A549 (cell line): ENCODE results near the gene INSYN2B. TPM values are rescaled to one million over a fixed set of nuclear protein-coding genes. Genes with fewer than 3 reads are reported as not detected.

Experiments used
- ATAC-seq, 2 experiments: fragments of 200-7000 bp in 1 of 2; fragments of >200 bp in 1 of 2; cut with Nextera tagmentation in 1 of 2; cut with Tn5 transposase in 1 of 2; 3 replicates each; pipeline versions ENCODE4 v1.8.0 to v1.9.1; 2018 to 2020; ENCODE audit warnings: mild to moderate bottlenecking in 1 of 2, moderate library complexity in 1 of 2
- CTCF ChIA-PET: fragments of 300-600 bp; sonication (Branson Sonifier 250); formaldehyde crosslinking; extraction: SDS; loops from one replicate; lab custom pipeline; 2021; ENCODE audit warnings: antibody characterized with exemption, inconsistent platforms; lab: Yijun Ruan, JAX
- POLR2A ChIA-PET: fragments of 350-600 bp; formaldehyde crosslinking; extraction: SDS; loops from one replicate; lab custom pipeline; 2021; ENCODE audit warnings: antibody characterized with exemption, inconsistent platforms; lab: Yijun Ruan, JAX
- DNase-seq, 2 experiments: peaks; one replicate each; pipeline versions ENCODE4 v3.0.0 to v3.0.0-alpha.2; 2011 to 2016; ENCODE audit warnings: low read depth in 1 of 2, low spot score in 1 of 2
- FAIRE-seq: peaks from 2 replicates; lab custom pipeline; 2011; peaks lifted over from hg19 to GRCh38; lab: Jason Lieb, UNC
- H3K27ac ChIP-seq, 2 experiments: fragments of >200 bp; sonication (Bioruptor Twin); formaldehyde crosslinking; 3 replicates each; pipeline ENCODE4 v1.5.1; 2016 to 2017
- H3K4me1 ChIP-seq: fragments of >200 bp; sonication (Bioruptor Twin); formaldehyde crosslinking; 3 replicates; pipeline ENCODE4 v1.6.1; 2016
- H3K4me2 ChIP-seq: fragments of >200 bp; sonication (Bioruptor Twin); formaldehyde crosslinking; 3 replicates; pipeline ENCODE4 v1.6.1; 2016
- H3K4me3 ChIP-seq: fragments of >200 bp; sonication (Bioruptor Twin); formaldehyde crosslinking; 3 replicates; pipeline ENCODE4 v1.5.1; 2016
- H3K9me3 ChIP-seq: fragments of >200 bp; sonication (Bioruptor Twin); formaldehyde crosslinking; 3 replicates; pipeline ENCODE4 v1.6.1; 2016
- BHLHE40 ChIP-seq: IDR thresholded peaks from 2 replicates; pipeline ENCODE4 v1.6.1; 2012; ENCODE audit warnings: low read depth, low read length, inconsistent platforms
- CBX2 ChIP-seq: fragments of 200-600 bp; sonication (generic); IDR thresholded peaks from 2 replicates; pipeline ENCODE4 v1.6.1; 2016; ENCODE audit warnings: low read depth, mild to moderate bottlenecking, borderline replicate concordance
- CBX8 ChIP-seq: fragments of 200-600 bp; sonication (generic); IDR thresholded peaks from 2 replicates; pipeline ENCODE4 v1.6.1; 2016
- CHD2 ChIP-seq: fragments of 150-350 bp; IDR thresholded peaks from 2 replicates; pipeline ENCODE4 v1.6.1; 2014; ENCODE audit warnings: low read length; ENCODE audit not compliant: partially characterized antibody
- EHMT2 ChIP-seq: fragments of 200-600 bp; sonication (generic); IDR thresholded peaks from 2 replicates; pipeline ENCODE4 v1.6.1; 2016; ENCODE audit warnings: antibody characterized with exemption, low read depth, mild to moderate bottlenecking, moderate library complexity
- JUN ChIP-seq, 2 experiments: fragments of >200 bp; sonication (Bioruptor Twin); formaldehyde crosslinking; IDR thresholded peaks; 2 replicates in 1 of 2; 3 replicates in 1 of 2; pipeline ENCODE4 v1.6.1; 2016 to 2017
- JUNB ChIP-seq: fragments of >200 bp; sonication (Bioruptor Twin); formaldehyde crosslinking; IDR thresholded peaks from 2 replicates; pipeline ENCODE4 v1.6.1; 2016
- KDM1A ChIP-seq: fragments of 200-600 bp; sonication (generic); IDR thresholded peaks from 2 replicates; pipeline ENCODE4 v1.6.1; 2016; ENCODE audit warnings: low read depth, mild to moderate bottlenecking
- KDM5A ChIP-seq: fragments of 200-600 bp; sonication (generic); IDR thresholded peaks from 2 replicates; pipeline ENCODE4 v1.6.1; 2016; ENCODE audit warnings: antibody characterized with exemption, mild to moderate bottlenecking
- MAFK ChIP-seq: fragments of 450-650 bp; IDR thresholded peaks from 2 replicates; pipeline ENCODE4 v1.6.1; 2014; ENCODE audit not compliant: partially characterized antibody
- MYC ChIP-seq: IDR thresholded peaks from 2 replicates; pipeline ENCODE4 v1.6.1; 2012; ENCODE audit warnings: mild to moderate bottlenecking, inconsistent platforms, low read length, improper control_type of control experiment, borderline replicate concordance
- NR3C1 ChIP-seq: fragments of >200 bp; sonication (Bioruptor Twin); formaldehyde crosslinking; IDR thresholded peaks from 3 replicates; pipeline ENCODE4 v1.6.1; 2017
- PHF8 ChIP-seq: fragments of 200-600 bp; sonication (generic); IDR thresholded peaks from 2 replicates; pipeline ENCODE4 v1.6.1; 2016; ENCODE audit warnings: low read depth, mild to moderate bottlenecking, antibody characterized with exemption, moderate library complexity, borderline replicate concordance
- RCOR1 ChIP-seq: fragments of 150-350 bp; IDR thresholded peaks from 2 replicates; pipeline ENCODE4 v1.6.1; 2014; ENCODE audit warnings: antibody characterized with exemption, low read length, low read depth
- RFX5 ChIP-seq: fragments of 450-650 bp; IDR thresholded peaks from 2 replicates; pipeline ENCODE4 v1.7.1; 2014; ENCODE audit warnings: antibody characterized with exemption, mild to moderate bottlenecking, moderate library complexity
- RNF2 ChIP-seq: fragments of 200-600 bp; sonication (generic); IDR thresholded peaks from 2 replicates; pipeline ENCODE4 v1.6.1; 2016; ENCODE audit warnings: low read depth, mild to moderate bottlenecking, antibody characterized with exemption, moderate library complexity, borderline replicate concordance
- SREBF2 ChIP-seq: fragments of 450-650 bp; IDR thresholded peaks from 2 replicates; pipeline ENCODE4 v1.6.1; 2014; ENCODE audit warnings: mild to moderate bottlenecking, moderate library complexity
- TFCP2L1 ChIP-seq: fragments of 250-450 bp; sonication (Bioruptor Pico); IDR thresholded peaks from 2 replicates; pipeline ENCODE4 v1.5.0; 2021; ENCODE audit warnings: mild to moderate bottlenecking
- TP53 ChIP-seq: fragments of 250-450 bp; sonication (Bioruptor Pico); IDR thresholded peaks from 2 replicates; pipeline ENCODE4 v1.5.0; 2021; ENCODE audit warnings: mild to moderate bottlenecking, moderate library complexity
- USF2 ChIP-seq: fragments of 450-650 bp; IDR thresholded peaks from 2 replicates; pipeline ENCODE4 v1.6.1; 2014; ENCODE audit warnings: antibody characterized with exemption
- ZFP36 ChIP-seq: fragments of 450-650 bp; IDR thresholded peaks from 2 replicates; pipeline ENCODE4 v1.6.1; 2014; ENCODE audit warnings: borderline replicate concordance; ENCODE audit not compliant: partially characterized antibody
- ZSCAN20 ChIP-seq: fragments of 250-450 bp; sonication (Bioruptor Pico); IDR thresholded peaks from 2 replicates; pipeline ENCODE4 v1.8.0; 2022; ENCODE audit warnings: mild to moderate bottlenecking, moderate library complexity
- WGBS: methylation state at CpG from one replicate; pipeline ENCODE4 v1.1.6; 2017; ENCODE audit errors: missing lambda C conversion rate; 5-methylcytosine and 5-hydroxymethylcytosine counted together
- polyA plus RNA-seq, 4 experiments: library from polyadenylated mRNA; depleted of rRNA in 3 of 4; stranded (reverse); fragments of >200 nt; fragmentation: RNase III in 1 of 4; extraction: RNeasy Plus Mini Kit Qiagen cat#74134 plus additional on column Dnase treatment in 1 of 4; gene quantifications; 2 replicates in 3 of 4; 3 replicates in 1 of 4; pipeline ENCODE4 v1.2.3, GENCODE V29; 2011 to 2017
- TF ChIP-seq, protein P1 (sequence below): IDR thresholded peaks from 2 replicates; pipeline ENCODE4 v1.6.1; 2012

Gene INSYN2B
- polyA plus RNA-seq, 2 of the 4 experiments (the other 2 are of a cell fraction): 0.26 to 0.46 TPM

GRCh38 chr5:169960659-169961058, 19.6 kb downstream of the INSYN2B start (continued):
- TF ChIP-seq KDM1A: no peak
- no peak for TF ChIP-seq CBX2
- TF ChIP-seq MAFK: no peak

DNA sequence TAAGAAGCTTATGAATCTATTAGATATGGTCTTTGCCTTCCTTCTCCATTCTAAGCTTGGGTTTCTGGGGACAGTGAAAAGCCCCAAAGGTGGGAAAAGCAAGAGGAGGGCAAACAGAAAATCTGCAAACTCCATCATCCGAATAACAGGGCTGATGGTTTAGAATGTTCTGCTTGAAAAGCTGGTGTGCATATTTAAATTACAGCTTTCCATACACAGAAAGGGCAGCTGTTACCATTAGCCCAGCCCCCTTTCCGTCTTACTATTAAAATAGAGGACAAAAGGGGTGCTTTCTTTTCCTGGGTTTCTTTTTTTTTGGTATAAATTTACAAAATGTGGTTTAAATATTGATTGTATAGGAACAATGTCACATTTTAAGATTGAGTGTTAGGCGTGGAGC, 22.0 kb downstream of the INSYN2B start:
- DNase-seq (no peak), FAIRE-seq (no peak), ATAC-seq (no peak)
- POLR2A ChIA-PET: no interaction called here
- H3K27ac ChIP-seq: no peak overlapping the region
- no peak overlapping the region for H3K4me3 ChIP-seq
- H3K4me1 ChIP-seq: no peaks in the 10 kb centered on the region
- H3K4me2 ChIP-seq: no peak overlapping the region
- 53% methylated on average over 3 of the region's 3 CpGs for WGBS
- CTCF ChIA-PET: interaction anchor here (0.6 to 1.3 kb wide), 3 partner anchors 14 to 461 kb away, joined by 3 to 4 read pairs (median 3); partner anchors contain the start of gene INSYN2B
- H3K9me3 ChIP-seq: no peaks in the 10 kb centered on the region
- TF ChIP-seq NR3C1 (no peak), ZFP36 (no peak), KDM5A (no peak), MYC (no peak), PHF8 (no peak), RFX5 (no peak), RCOR1 (no peak), BHLHE40 (no peak), TFCP2L1 (CRISPR knock-in tag) (no peak), TP53 (CRISPR knock-in tag) (no peak), CBX2 (no peak), USF2 (no peak), JUN (IDR thresholded peaks at IDR 0.05) (no peak), RNF2 (no peak), ZSCAN20 (CRISPR knock-in tag) (no peak), CHD2 (no peak), SREBF2 (no peak), CBX8 (no peak), JUNB (no peak)
- TF ChIP-seq, protein P1, sequence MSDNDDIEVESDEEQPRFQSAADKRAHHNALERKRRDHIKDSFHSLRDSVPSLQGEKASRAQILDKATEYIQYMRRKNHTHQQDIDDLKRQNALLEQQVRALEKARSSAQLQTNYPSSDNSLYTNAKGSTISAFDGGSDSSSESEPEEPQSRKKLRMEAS: no peak

GRCh38 chr5:169956756-169957155, 23.5 kb downstream of the INSYN2B start:
- H3K4me3 ChIP-seq: no peak overlapping the region
- H3K27ac ChIP-seq: no peak overlapping the region
- CTCF ChIA-PET: interaction anchor here (1.1 to 2.3 kb wide), 3 partner anchors 8 to 24 kb away, joined by 4 to 11 read pairs (median 4); partner anchors contain the start of gene INSYN2B
- FAIRE-seq: no peak
- no peaks in the 10 kb centered on the region for H3K9me3 ChIP-seq
- POLR2A ChIA-PET: no interaction called here
- TF ChIP-seq CBX8: no peak
- no peak for TF ChIP-seq ZSCAN20 (CRISPR knock-in tag)
- TF ChIP-seq USF2: no peak
- TF ChIP-seq EHMT2: no peak
- no peak for TF ChIP-seq BHLHE40
- TF ChIP-seq TFCP2L1 (CRISPR knock-in tag): no peak
- TF ChIP-seq, all 56 proteins: peak for 0
- DNase-seq (no peak), ATAC-seq (no peak)
- H3K4me2 ChIP-seq: no peak overlapping the region
- H3K4me1 ChIP-seq: no peaks in the 10 kb centered on the region
